ENCODE measurements around the gene SLC12A7. TPM values are rescaled to one million over a fixed set of nuclear protein-coding genes. Genes with fewer than 3 reads are reported as not detected.
"Not testable (repeated sequence)": the region's sequence is repeated elsewhere in the genome, so short reads cannot be mapped to it uniquely, and the experiment has no call there.

SLC12A7 gene
- total and polyA plus RNA-seq, 2 donors, result 12.2 to 23.5 TPM

GRCh38 chr5:1083026-1083425 lies 28.8 kb downstream of the SLC12A7 start:
- WGBS, result 95% methylated on average over 15 of the region's 15 CpGs
- peaks cover 52 to 65% of the 10 kb centered on the region in 2 donors for H3K36me3 ChIP-seq (ENCODE audit: control insufficient read depth in 2 of 2, insufficient read depth in 2 of 2, low read length in 1 of 2)

GRCh38 chr5:1081519-1081918 lies 30.3 kb downstream of the SLC12A7 start:
- Histone ChIP-seq H3K4me3 (ENCODE audit: low read length in 2 of 2) (no peak overlapping the region), H3K4me1 (ENCODE audit: control insufficient read depth in 2 of 2, insufficient read depth in 2 of 2, low read length in 2 of 2) (no peaks in the 10 kb centered on the region), H3K27ac (ENCODE audit: low read depth in 1 of 2, low read length in 1 of 2) (no peak overlapping the region), H3K36me3 (ENCODE audit: control insufficient read depth in 2 of 2, insufficient read depth in 2 of 2, low read length in 1 of 2) (peaks cover 61 to 64% of the 10 kb centered on the region in 2 donors), H3K27me3 (ENCODE audit: control insufficient read depth in 2 of 2, insufficient read depth in 1 of 2, low read length in 1 of 2) (no peaks in the 10 kb centered on the region), H3K9me3 (ENCODE audit: control insufficient read depth in 2 of 2, insufficient read depth in 1 of 2, low read length in 1 of 2) (peaks cover 0 to 8% of the 10 kb centered on the region in 2 donors)
- DNase-seq (ENCODE audit: low read depth in 6 of 9, low spot score in 9 of 9), result no peak
- WGBS, result 99% methylated on average over 26 of the region's 26 CpGs

More at GRCh38 chr5:1083026-1083425, 28.8 kb downstream of the SLC12A7 start:
- not testable (repeated sequence) for H3K4me1 ChIP-seq (ENCODE audit: control insufficient read depth in 2 of 2, insufficient read depth in 2 of 2, low read length in 2 of 2); H3K27ac ChIP-seq (ENCODE audit: low read depth in 1 of 2, low read length in 1 of 2); H3K9me3 ChIP-seq (ENCODE audit: control insufficient read depth in 2 of 2, insufficient read depth in 1 of 2, low read length in 1 of 2); H3K4me3 ChIP-seq (ENCODE audit: low read length in 2 of 2); DNase-seq (ENCODE audit: low read depth in 6 of 9, low spot score in 9 of 9); H3K27me3 ChIP-seq (ENCODE audit: control insufficient read depth in 2 of 2, insufficient read depth in 1 of 2, low read length in 1 of 2)

GRCh38 chr5:1080432-1080831 lies 31.4 kb downstream of the SLC12A7 start:
- H3K27ac ChIP-seq (ENCODE audit: low read depth in 1 of 2, low read length in 1 of 2), result no peak overlapping the region
- H3K36me3 ChIP-seq (ENCODE audit: control insufficient read depth in 2 of 2, insufficient read depth in 2 of 2, low read length in 1 of 2), result peaks cover 60 to 64% of the 10 kb centered on the region in 2 donors
- no peak for DNase-seq (ENCODE audit: low read depth in 6 of 9, low spot score in 9 of 9)

GRCh38 chr5:1079961-1080360 lies 31.9 kb downstream of the SLC12A7 start:
- no peak for DNase-seq (ENCODE audit: low read depth in 6 of 9, low spot score in 9 of 9)
- H3K27me3 ChIP-seq (ENCODE audit: control insufficient read depth in 2 of 2, insufficient read depth in 1 of 2, low read length in 1 of 2), result no peaks in the 10 kb centered on the region
- WGBS, result 95% methylated on average over 31 of the region's 35 CpGs
- H3K4me1 ChIP-seq (ENCODE audit: control insufficient read depth in 2 of 2, insufficient read depth in 2 of 2, low read length in 2 of 2), result no peaks in the 10 kb centered on the region
- H3K27ac ChIP-seq (ENCODE audit: low read depth in 1 of 2, low read length in 1 of 2), result no peak overlapping the region
- H3K36me3 ChIP-seq (ENCODE audit: control insufficient read depth in 2 of 2, insufficient read depth in 2 of 2, low read length in 1 of 2), result peaks cover 62 to 68% of the 10 kb centered on the region in 2 donors
- H3K4me3 ChIP-seq (ENCODE audit: low read length in 2 of 2), result no peak overlapping the region
- H3K9me3 ChIP-seq (ENCODE audit: control insufficient read depth in 2 of 2, insufficient read depth in 1 of 2, low read length in 1 of 2), result peaks cover 0 to 8% of the 10 kb centered on the region in 2 donors

More at GRCh38 chr5:1080432-1080831, 31.4 kb downstream of the SLC12A7 start:
- H3K27me3 ChIP-seq (ENCODE audit: control insufficient read depth in 2 of 2, insufficient read depth in 1 of 2, low read length in 1 of 2), result no peaks in the 10 kb centered on the region
- H3K4me3 ChIP-seq (ENCODE audit: low read length in 2 of 2), result no peak overlapping the region
- 96% methylated on average over 18 of the region's 18 CpGs for WGBS
- H3K4me1 ChIP-seq (ENCODE audit: control insufficient read depth in 2 of 2, insufficient read depth in 2 of 2, low read length in 2 of 2), result no peaks in the 10 kb centered on the region
- H3K9me3 ChIP-seq (ENCODE audit: control insufficient read depth in 2 of 2, insufficient read depth in 1 of 2, low read length in 1 of 2), result peaks cover 0 to 8% of the 10 kb centered on the region in 2 donors

- no peak for DNase-seq (ENCODE audit: low read depth in 6 of 9, low spot score in 9 of 9)
These were observed 32.4 kb downstream of the SLC12A7 start for GRCh38 chr5:1079486-1079885.

GRCh38 chr5:1078851-1079250 lies 33.0 kb downstream of the SLC12A7 start:
- Histone ChIP-seq H3K4me3 (ENCODE audit: low read length in 2 of 2) (no peak overlapping the region), H3K36me3 (ENCODE audit: control insufficient read depth in 2 of 2, insufficient read depth in 2 of 2, low read length in 1 of 2) (peaks cover 62 to 65% of the 10 kb centered on the region in 2 donors), H3K27ac (ENCODE audit: low read depth in 1 of 2, low read length in 1 of 2) (no peak overlapping the region), H3K9me3 (ENCODE audit: control insufficient read depth in 2 of 2, insufficient read depth in 1 of 2, low read length in 1 of 2) (peaks cover 0 to under 1% of the 10 kb centered on the region in 2 donors), H3K27me3 (ENCODE audit: control insufficient read depth in 2 of 2, insufficient read depth in 1 of 2, low read length in 1 of 2) (no peaks in the 10 kb centered on the region), H3K4me1 (ENCODE audit: control insufficient read depth in 2 of 2, insufficient read depth in 2 of 2, low read length in 2 of 2) (no peaks in the 10 kb centered on the region)
- WGBS, result 97% methylated on average over 23 of the region's 23 CpGs
- no peak for DNase-seq (ENCODE audit: low read depth in 6 of 9, low spot score in 9 of 9)

More at GRCh38 chr5:1079486-1079885, 32.4 kb downstream of the SLC12A7 start:
- Histone ChIP-seq H3K27me3 (ENCODE audit: control insufficient read depth in 2 of 2, insufficient read depth in 1 of 2, low read length in 1 of 2) (no peaks in the 10 kb centered on the region), H3K36me3 (ENCODE audit: control insufficient read depth in 2 of 2, insufficient read depth in 2 of 2, low read length in 1 of 2) (peaks cover 62 to 68% of the 10 kb centered on the region in 2 donors), H3K9me3 (ENCODE audit: control insufficient read depth in 2 of 2, insufficient read depth in 1 of 2, low read length in 1 of 2) (peaks cover 0 to 6% of the 10 kb centered on the region in 2 donors), H3K4me3 (ENCODE audit: low read length in 2 of 2) (no peak overlapping the region), H3K27ac (ENCODE audit: low read depth in 1 of 2, low read length in 1 of 2) (no peak overlapping the region), H3K4me1 (ENCODE audit: control insufficient read depth in 2 of 2, insufficient read depth in 2 of 2, low read length in 2 of 2) (no peaks in the 10 kb centered on the region)
- 98% methylated on average over 18 of the region's 18 CpGs for WGBS

GRCh38 chr5:1078206-1078605 lies 33.7 kb downstream of the SLC12A7 start:
- no peaks in the 10 kb centered on the region for H3K27me3 ChIP-seq (ENCODE audit: control insufficient read depth in 2 of 2, insufficient read depth in 1 of 2, low read length in 1 of 2)
- no peaks in the 10 kb centered on the region for H3K4me1 ChIP-seq (ENCODE audit: control insufficient read depth in 2 of 2, insufficient read depth in 2 of 2, low read length in 2 of 2)
- no peak overlapping the region for H3K27ac ChIP-seq (ENCODE audit: low read depth in 1 of 2, low read length in 1 of 2)
- peaks cover 65% of the 10 kb centered on the region in 2 donors for H3K36me3 ChIP-seq (ENCODE audit: control insufficient read depth in 2 of 2, insufficient read depth in 2 of 2, low read length in 1 of 2)
- no peaks in the 10 kb centered on the region for H3K9me3 ChIP-seq (ENCODE audit: control insufficient read depth in 2 of 2, insufficient read depth in 1 of 2, low read length in 1 of 2)
- no peak overlapping the region for H3K4me3 ChIP-seq (ENCODE audit: low read length in 2 of 2)
- no peak for DNase-seq (ENCODE audit: low read depth in 6 of 9, low spot score in 9 of 9)
- 99% methylated on average over 13 of the region's 13 CpGs for WGBS

GRCh38 chr5:1077491-1078020 lies 34.3 kb downstream of the SLC12A7 start:
- peaks cover 61 to 66% of the 10 kb centered on the region in 2 donors for H3K36me3 ChIP-seq (ENCODE audit: control insufficient read depth in 2 of 2, insufficient read depth in 2 of 2, low read length in 1 of 2)
- no peaks in the 10 kb centered on the region for H3K27me3 ChIP-seq (ENCODE audit: control insufficient read depth in 2 of 2, insufficient read depth in 1 of 2, low read length in 1 of 2)
- H3K9me3 ChIP-seq (ENCODE audit: control insufficient read depth in 2 of 2, insufficient read depth in 1 of 2, low read length in 1 of 2), result no peaks in the 10 kb centered on the region
- WGBS, result 98% methylated on average over 27 of the region's 27 CpGs
- no peak overlapping the region for H3K27ac ChIP-seq (ENCODE audit: low read depth in 1 of 2, low read length in 1 of 2)
- no peak overlapping the region for H3K4me3 ChIP-seq (ENCODE audit: low read length in 2 of 2)
- H3K4me1 ChIP-seq (ENCODE audit: control insufficient read depth in 2 of 2, insufficient read depth in 2 of 2, low read length in 2 of 2), result no peaks in the 10 kb centered on the region
- no peak for DNase-seq (ENCODE audit: low read depth in 6 of 9, low spot score in 9 of 9)

GRCh38 chr5:1077026-1077425 lies 34.8 kb downstream of the SLC12A7 start:
- Histone ChIP-seq H3K9me3 (ENCODE audit: control insufficient read depth in 2 of 2, insufficient read depth in 1 of 2, low read length in 1 of 2) (no peaks in the 10 kb centered on the region), H3K27ac (ENCODE audit: low read depth in 1 of 2, low read length in 1 of 2) (no peak overlapping the region), H3K4me3 (ENCODE audit: low read length in 2 of 2) (no peak overlapping the region), H3K27me3 (ENCODE audit: control insufficient read depth in 2 of 2, insufficient read depth in 1 of 2, low read length in 1 of 2) (no peaks in the 10 kb centered on the region), H3K36me3 (ENCODE audit: control insufficient read depth in 2 of 2, insufficient read depth in 2 of 2, low read length in 1 of 2) (peaks cover 61 to 66% of the 10 kb centered on the region in 2 donors), H3K4me1 (ENCODE audit: control insufficient read depth in 2 of 2, insufficient read depth in 2 of 2, low read length in 2 of 2) (no peaks in the 10 kb centered on the region)
- no peak for DNase-seq (ENCODE audit: low read depth in 6 of 9, low spot score in 9 of 9)
- WGBS, result 96% methylated on average over 19 of the region's 19 CpGs
